GM19351 (cell line): ENCODE results near the gene NMT2.

Experiments
- ATAC-seq: cut with Tn5 transposase; IDR thresholded peaks from one replicate; pipeline ENCODE4 v1.9.1; 2021; ENCODE audit warnings: mild to moderate bottlenecking, moderate library complexity; ENCODE audit not compliant: unreplicated experiment

NMT2 gene

DNA sequence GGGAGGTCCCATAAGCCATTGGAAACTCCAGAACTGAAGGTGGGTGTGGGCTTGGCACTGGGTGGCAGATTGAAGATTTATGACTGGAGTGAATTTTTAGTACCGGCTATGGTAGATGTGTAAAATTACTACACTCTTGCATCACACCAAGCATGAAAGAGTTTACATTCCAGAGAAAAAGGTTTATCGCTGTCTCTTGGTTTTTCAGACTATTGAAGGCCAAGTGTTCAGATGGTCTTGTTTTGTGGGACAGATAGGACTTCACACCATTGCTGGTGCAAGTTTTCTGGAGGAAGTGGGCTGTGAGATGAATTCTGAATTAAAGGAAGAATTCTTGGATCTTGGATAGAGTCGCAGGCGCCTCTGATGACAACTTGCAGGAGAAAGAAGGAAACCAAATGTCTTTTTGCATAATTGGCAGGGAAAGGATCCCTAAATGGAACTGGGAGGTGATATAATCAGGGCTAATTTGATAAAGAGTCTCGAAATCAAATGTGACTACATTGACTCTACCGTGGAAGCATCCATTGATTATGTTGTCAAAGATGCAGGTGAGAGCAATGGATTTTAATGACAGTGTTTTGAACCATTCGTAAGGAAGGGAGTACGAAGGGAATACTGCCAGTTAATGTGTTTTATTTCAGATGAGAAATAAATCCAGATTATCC, 14.2 kb upstream of the NMT2 start:
- no peak for ATAC-seq

DNA sequence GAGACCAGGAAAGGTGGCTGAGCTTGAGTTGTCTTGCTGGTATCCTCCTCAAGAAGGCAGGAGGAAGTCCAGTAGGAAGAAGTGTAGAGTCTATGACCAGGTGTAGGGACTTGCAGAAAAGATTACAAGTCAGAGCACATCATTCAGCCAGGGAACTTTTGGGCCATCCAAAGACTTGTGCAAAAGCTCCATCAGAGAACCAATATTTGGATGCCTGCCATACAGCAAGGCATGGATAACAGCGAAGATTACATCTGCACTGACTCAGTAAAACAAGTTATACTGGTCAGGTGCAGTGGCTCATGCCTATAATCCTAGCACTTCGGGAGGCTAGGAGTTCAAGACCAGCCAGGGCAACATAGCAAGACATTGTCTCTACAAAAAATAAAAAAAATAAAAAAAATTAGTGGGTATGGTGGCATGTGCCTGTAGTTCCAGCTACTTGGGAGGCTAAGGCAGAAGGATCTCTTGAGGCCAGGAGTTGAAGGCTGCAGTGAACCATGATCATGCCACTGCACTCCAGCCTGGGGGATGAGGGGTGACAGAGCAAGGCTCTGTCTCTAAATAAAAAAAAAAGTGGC, 13.2 kb upstream of the NMT2 start:
- no peak for ATAC-seq

- ATAC-seq, result no peak
Observed at GRCh38 chr10:15180736-15181135, 12.2 kb upstream of the NMT2 start.

DNA sequence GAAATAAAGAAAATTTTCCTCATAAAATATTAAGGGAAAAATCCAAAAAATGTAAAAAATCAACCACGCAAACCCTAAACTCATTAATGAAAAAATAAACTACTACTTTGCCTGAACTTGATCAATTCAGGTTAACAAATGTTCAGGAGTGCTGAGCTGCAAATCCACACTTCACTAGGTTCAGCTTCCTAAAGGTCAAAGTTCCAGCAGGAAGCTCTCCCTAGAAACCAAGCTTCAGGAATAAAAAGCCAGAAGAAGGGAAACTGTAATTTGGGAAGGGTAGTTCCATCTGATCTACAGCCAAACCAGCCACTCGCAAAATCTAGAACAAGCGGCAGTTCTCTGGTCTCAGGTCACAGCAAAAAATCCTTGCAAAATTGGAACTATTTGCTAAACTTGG, 7.8 kb upstream of the NMT2 start:
- ATAC-seq, result no peak

GRCh38 chr10:15175587-15175986, 7.1 kb upstream of the NMT2 start:
- no peak for ATAC-seq

GRCh38 chr10:15172306-15172840, 3.9 kb upstream of the NMT2 start:
- no peak for ATAC-seq

GRCh38 chr10:15169555-15170401, 1.3 kb upstream of the NMT2 start:
- no peak for ATAC-seq

DNA sequence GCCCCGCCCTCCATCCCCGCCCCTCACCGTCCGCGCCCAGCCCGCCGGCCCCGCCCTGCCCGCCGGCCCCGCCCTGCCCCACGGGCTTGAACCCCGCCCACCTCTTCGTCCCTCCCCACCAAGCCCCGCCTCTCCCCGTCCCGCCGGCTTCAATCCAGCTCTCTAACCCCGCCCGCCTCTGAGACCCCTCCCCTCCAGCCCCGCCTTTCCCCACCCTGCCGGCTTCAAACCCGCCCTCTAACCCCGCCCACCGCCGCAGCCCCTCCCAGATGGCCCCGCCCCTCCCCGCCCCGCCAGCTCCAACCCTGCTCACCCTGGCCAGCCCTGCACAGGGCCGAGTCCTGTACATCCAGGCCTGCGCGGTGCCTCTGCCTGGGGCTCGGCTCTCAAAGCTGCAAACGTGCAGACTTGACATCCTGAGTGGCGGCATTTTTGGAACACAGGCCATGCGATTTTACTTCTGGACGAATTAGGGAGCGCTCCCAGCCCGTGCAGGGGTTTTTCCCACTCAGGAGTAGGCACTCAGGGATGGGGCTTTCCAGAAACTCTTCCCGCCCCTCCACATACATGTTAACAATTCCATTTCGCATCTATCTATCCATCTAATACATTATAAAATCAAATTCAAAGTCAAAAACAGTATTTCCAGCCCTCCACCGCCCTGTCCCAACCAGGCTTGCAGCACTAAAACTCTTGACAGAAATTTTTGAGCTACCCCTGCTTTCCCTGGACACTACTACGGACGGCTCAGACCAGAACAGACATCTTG, 477 bp upstream of the NMT2 start:
- peak; percentile 50 for ATAC-seq

- ATAC-seq, result peak; percentile 46
Observed at GRCh38 chr10:15167411-15168290, 842 bp downstream of the NMT2 start.

GRCh38 chr10:15166325-15166724, 2.2 kb downstream of the NMT2 start:
- no peak for ATAC-seq

DNA sequence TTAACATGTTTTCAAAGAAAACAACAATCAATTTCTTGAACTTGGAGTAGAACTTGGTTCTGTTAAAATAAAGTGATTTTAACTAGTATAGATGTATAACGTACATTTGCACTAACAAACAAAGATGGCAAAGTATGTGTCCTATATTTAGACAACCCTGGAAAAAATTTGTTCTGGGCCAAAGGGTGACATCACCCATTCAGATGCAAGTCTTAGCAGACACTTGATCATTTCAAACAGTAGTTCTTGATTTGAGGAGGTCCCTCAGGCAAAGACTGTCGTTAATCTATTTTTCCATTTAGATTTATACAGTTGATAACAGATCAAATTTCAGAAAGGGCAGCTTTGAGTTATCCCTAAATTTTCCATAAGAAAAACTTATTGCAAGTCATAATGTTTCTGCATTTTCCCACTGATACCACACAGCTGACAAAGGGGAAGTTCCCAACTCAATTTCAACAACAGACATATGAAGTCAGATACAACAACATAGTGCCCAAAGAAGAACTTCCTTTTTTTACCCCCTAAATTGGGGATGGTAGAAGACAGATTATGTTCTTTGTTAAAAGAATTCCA, 5.2 kb downstream of the NMT2 start:
- ATAC-seq, result no peak

DNA sequence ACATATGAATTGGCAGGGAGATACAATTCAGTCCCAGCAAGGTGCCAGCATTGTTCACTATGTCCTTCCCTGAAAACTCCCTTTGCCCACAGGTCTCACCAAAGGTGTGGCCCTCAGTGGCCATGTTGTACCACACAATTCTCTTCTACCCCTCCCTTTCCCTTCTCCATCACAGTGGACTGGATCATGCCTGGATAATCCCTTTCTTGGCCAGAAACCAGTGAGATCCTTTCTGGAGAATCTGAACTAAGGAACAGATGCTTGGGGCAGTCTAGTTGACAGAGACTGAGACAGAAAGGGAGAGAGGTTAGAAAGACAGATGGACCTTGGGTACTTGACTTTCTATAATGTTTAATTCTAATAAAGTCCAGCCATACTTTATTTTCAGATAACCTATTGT, 9.5 kb downstream of the NMT2 start:
- ATAC-seq, result no peak

DNA sequence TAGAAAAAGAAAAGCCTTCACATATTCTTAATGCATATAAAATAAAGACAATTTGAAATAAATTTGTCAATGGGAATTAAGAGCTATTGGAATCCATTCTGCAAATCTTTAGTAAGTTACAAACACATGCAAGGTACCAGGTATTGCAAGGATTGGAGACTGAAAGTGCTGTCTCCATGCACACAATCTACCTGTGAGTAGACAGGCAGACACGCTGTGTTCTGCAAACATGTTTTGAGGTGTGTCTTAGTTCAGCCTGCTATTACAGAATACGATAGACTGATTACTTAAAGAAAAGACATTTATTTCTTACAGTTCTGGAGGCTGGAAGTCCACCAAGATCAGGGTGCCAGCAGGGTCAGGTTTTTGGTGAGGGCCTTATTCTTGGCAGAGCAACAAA, 10.0 kb downstream of the NMT2 start:
- no peak for ATAC-seq

DNA sequence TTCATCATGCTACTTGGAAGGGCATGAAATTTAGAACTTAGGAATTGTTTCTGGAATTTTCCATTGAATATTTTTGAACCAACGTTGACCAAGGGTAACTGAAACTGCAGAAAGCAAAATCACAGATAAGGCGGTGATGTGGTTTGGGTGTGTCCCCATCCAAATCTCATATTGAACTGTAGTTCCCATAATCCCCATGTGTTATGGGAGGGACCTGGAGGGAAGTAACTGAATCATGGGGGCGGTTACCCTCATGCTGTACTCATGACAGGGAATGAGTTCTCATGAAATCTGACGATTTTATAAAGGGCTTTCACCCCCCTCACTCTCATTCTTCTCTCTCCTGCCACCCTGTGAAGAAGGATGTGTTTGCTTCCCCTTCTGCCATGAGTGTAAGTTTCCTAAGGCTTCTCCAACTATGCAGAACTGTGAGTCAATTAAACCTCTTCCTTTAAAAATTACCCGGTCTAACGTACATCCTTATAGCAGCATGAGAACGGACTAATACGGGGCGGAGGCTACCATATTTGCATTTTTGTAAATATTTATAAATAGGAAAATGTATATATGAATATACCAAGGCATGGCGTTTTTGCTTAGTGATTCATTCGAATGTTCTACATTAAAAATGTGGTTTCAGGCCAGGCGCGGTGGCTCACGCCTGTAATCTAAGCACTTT, 12.4 kb downstream of the NMT2 start:
- no peak for ATAC-seq

GRCh38 chr10:15152556-15152955, 15.9 kb downstream of the NMT2 start:
- no peak for ATAC-seq

GRCh38 chr10:15150563-15150962, 17.9 kb downstream of the NMT2 start:
- ATAC-seq, result no peak

DNA sequence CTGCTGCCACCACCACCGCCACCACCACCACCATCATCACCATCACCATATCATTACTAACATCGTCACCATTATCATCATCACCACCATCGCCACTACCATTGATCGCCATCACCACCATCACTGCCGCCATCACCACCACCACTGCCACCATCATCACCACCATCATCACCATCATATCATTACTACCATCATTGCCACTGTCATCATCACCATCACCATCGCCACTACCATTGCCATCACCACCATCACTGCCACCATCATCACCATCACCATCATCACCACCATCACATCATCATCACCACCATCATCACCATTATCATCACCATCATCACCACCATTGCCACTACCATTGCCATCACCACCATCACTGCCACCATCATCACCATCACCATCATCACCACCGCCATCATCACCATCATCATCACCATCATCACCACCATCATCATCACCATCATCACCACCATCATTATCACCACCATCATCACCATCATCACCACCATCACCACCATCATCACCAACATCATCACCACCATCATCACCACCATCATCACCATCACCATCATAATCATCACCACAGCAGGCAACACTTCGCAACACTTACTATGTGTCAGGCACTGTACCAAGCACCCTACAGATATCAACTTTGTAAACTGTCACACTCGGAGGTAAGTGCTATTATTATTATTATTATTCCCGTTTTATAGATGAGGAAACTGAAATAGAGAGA, 19.3 kb downstream of the NMT2 start:
- no peak for ATAC-seq

DNA sequence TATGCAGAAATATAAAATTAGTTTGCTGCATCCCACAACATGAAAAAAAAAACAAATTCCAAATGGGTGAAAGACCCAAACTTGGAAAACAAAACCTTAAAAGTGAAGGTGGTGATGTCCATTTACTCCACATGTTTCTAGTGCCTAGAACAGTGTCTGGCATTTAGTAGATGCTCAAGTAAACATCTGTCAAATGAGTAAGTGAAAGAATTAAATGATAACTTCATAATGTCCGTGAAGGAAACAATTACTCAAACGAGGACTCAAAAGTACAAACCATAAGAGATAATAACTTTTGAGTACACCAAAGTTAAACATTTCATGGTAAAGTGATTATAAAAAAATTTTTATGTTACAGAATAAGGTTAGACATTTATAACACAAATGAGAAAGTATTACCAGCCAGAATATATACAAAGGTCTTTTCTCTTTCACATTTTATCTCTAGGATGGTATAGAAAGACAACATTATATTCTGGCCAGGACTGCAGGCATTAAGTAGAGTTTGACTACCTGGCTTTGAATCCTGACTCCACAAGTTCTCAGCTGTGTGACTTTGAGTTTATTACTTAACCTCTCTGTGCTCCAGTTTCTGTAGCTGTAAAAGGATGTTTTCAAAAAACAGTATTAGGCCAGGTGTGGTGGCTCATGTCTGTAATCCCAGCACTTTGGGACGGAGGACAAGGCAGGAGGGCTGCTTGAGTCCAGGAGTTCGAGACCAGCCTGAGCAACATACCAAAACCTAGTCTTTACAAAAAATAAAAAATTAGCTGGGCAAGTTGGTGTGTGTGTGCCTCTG, 20.7 kb downstream of the NMT2 start:
- no peak for ATAC-seq
